Progenitor cell of endocrine pancreas (in vitro differentiated cells): ENCODE measurements around the gene GPR171. TPM values are rescaled to one million over a fixed set of nuclear protein-coding genes. Genes with fewer than 3 reads are reported as not detected.

ENCODE experiments used
- DNase-seq: peaks from one replicate; pipeline ENCODE4 v3.0.0; 2021; ENCODE audit warnings: low spot score; ENCODE audit not compliant: unreplicated experiment
- H3K27ac Mint-ChIP-seq: 2 replicates; pipeline ENCODE4 v1.8.0; 2021; ENCODE audit warnings: mild to moderate bottlenecking, moderate library complexity, mixed read lengths
- H3K27me3 Mint-ChIP-seq: 2 replicates; pipeline ENCODE4 v1.8.0; 2021; ENCODE audit warnings: mixed read lengths
- H3K36me3 Mint-ChIP-seq: 2 replicates; pipeline ENCODE4 v1.8.0; 2022; ENCODE audit warnings: mixed read lengths; ENCODE audit not compliant: insufficient read depth
- H3K4me1 Mint-ChIP-seq: 2 replicates; pipeline ENCODE4 v1.8.0; 2021; ENCODE audit warnings: low read depth, mixed read lengths
- H3K4me3 Mint-ChIP-seq: 2 replicates; pipeline ENCODE4 v1.8.0; 2021; ENCODE audit warnings: low read depth, mild to moderate bottlenecking, moderate library complexity, mixed read lengths
- H3K9me3 Mint-ChIP-seq: 2 replicates; pipeline ENCODE4 v1.8.0; 2021; ENCODE audit warnings: low read depth, mixed read lengths
- CTCF ChIP-seq: fragments of 200-600 bp; sonication (generic); IDR thresholded peaks from one replicate; pipeline ENCODE4 v1.5.0; 2021; ENCODE audit warnings: antibody characterized with exemption, mild to moderate bottlenecking; ENCODE audit not compliant: unreplicated experiment
- total RNA-seq: library from RNA; stranded (reverse); gene quantifications from 2 replicates; pipeline ENCODE4 v1.2.1, GENCODE V29; 2021

The GPR171 gene
- total RNA-seq, 1 donor from 2014 or later = not detected

- no peak for TF ChIP-seq CTCF
- H3K27me3 Mint-ChIP-seq = no peaks in the 10 kb centered on the region
- H3K4me1 Mint-ChIP-seq = peaks cover 9% of the 10 kb centered on the region
- H3K4me3 Mint-ChIP-seq = no peak overlapping the region
- no peaks in the 10 kb centered on the region for H3K36me3 Mint-ChIP-seq
- no peak overlapping the region for H3K27ac Mint-ChIP-seq
- H3K9me3 Mint-ChIP-seq = no peaks in the 10 kb centered on the region
- DNase-seq = no peak
Observed at GRCh38 chr3:151210676-151211381, 7.8 kb upstream of the GPR171 start.

- H3K27ac Mint-ChIP-seq = no peak overlapping the region
- no peak for TF ChIP-seq CTCF
- no peaks in the 10 kb centered on the region for H3K36me3 Mint-ChIP-seq
- H3K4me3 Mint-ChIP-seq = no peak overlapping the region
- no peak for DNase-seq
- peaks cover 9% of the 10 kb centered on the region for H3K4me1 Mint-ChIP-seq
- no peaks in the 10 kb centered on the region for H3K9me3 Mint-ChIP-seq
- no peaks in the 10 kb centered on the region for H3K27me3 Mint-ChIP-seq
Observed at GRCh38 chr3:151209654-151210053, 6.6 kb upstream of the GPR171 start.

- H3K4me1 Mint-ChIP-seq = peaks cover 9% of the 10 kb centered on the region
- H3K9me3 Mint-ChIP-seq = no peaks in the 10 kb centered on the region
- no peak overlapping the region for H3K4me3 Mint-ChIP-seq
- DNase-seq = no peak
- no peak overlapping the region for H3K27ac Mint-ChIP-seq
- H3K27me3 Mint-ChIP-seq = no peaks in the 10 kb centered on the region
- TF ChIP-seq CTCF = no peak
- no peaks in the 10 kb centered on the region for H3K36me3 Mint-ChIP-seq
Observed at GRCh38 chr3:151206201-151206600, 3.2 kb upstream of the GPR171 start.

- TF ChIP-seq CTCF = no peak
- DNase-seq = no peak
- no peak overlapping the region for H3K4me3 Mint-ChIP-seq
- no peak overlapping the region for H3K27ac Mint-ChIP-seq
- peaks cover 2% of the 10 kb centered on the region for H3K4me1 Mint-ChIP-seq
- H3K36me3 Mint-ChIP-seq = no peaks in the 10 kb centered on the region
- H3K9me3 Mint-ChIP-seq = no peaks in the 10 kb centered on the region
- H3K27me3 Mint-ChIP-seq = no peaks in the 10 kb centered on the region
Observed at GRCh38 chr3:151205482-151205881, 2.5 kb upstream of the GPR171 start.

GRCh38 chr3:151204530-151205402 lies 1.8 kb upstream of the GPR171 start:
- H3K4me3 Mint-ChIP-seq = no peak overlapping the region
- no peaks in the 10 kb centered on the region for H3K27me3 Mint-ChIP-seq
- no peak for TF ChIP-seq CTCF
- no peaks in the 10 kb centered on the region for H3K4me1 Mint-ChIP-seq
- H3K9me3 Mint-ChIP-seq = no peaks in the 10 kb centered on the region
- H3K27ac Mint-ChIP-seq = peak overlapping the region; percentile 18
- H3K36me3 Mint-ChIP-seq = no peaks in the 10 kb centered on the region
- DNase-seq = no peak
